Upper lobe of left lung (tissue), 4 donors: ENCODE measurements around the gene LEFTY2.

Experiments
- CTCF ChIP-seq, 6 experiments: fragments of 450-650 bp in 4 of 6; fragments of 200-600 bp in 2 of 6; sonication (generic) in 2 of 6; IDR thresholded peaks; one replicate each; pipeline ENCODE4 v1.5.1; 2016 to 2019; ENCODE audit warnings: antibody characterized with exemption in 6 of 6
- EP300 ChIP-seq, 4 donors: sonication (generic); formaldehyde crosslinking; IDR thresholded peaks; one replicate each; pipeline ENCODE4 v1.5.1; 2017; ENCODE audit warnings: antibody characterized with exemption in 4 of 4, control low read depth in 2 of 4
- POLR2A ChIP-seq, 4 donors: fragments of 450-650 bp; IDR thresholded peaks; one replicate each; pipeline ENCODE4 v1.5.1; 2016 to 2017; ENCODE audit warnings: antibody characterized with exemption in 4 of 4, mild to moderate bottlenecking in 2 of 4
- POLR2AphosphoS5 ChIP-seq, 2 donors: sonication (generic); formaldehyde crosslinking; IDR thresholded peaks; one replicate each; pipeline ENCODE4 v1.5.1; 2017; ENCODE audit warnings: antibody characterized with exemption in 2 of 2

GRCh38 chr1:225887030-225887314, 54.0 kb downstream of the LEFTY2 start:
- TF ChIP-seq CTCF (IDR thresholded peaks at IDR 0.05) (no peak), POLR2A (IDR thresholded peaks at IDR 0.05) (no peak), POLR2AphosphoS5 (IDR thresholded peaks at IDR 0.05) (no peak), EP300 (IDR thresholded peaks at IDR 0.05) (no peak)
